ENCODE data around the gene CCNB3.

Gene CCNB3

GRCh38 chrX:50372966-50373365 is 168.4 kb downstream of the CCNB3 start:
- DNase-seq, result no peak

- DNase-seq, result no peak
Observed at GRCh38 chrX:50375481-50376267, 171.1 kb downstream of the CCNB3 start.

- no peak for DNase-seq
Observed at GRCh38 chrX:50381729-50382415, 177.3 kb downstream of the CCNB3 start.

GRCh38 chrX:50386520-50386919 is 182.0 kb downstream of the CCNB3 start:
- DNase-seq, result no peak

- DNase-seq, result no peak
Observed at GRCh38 chrX:50393902-50394301, 189.3 kb downstream of the CCNB3 start.

Measured in femur (tissue), 1 donor.